Neural progenitor cell (in vitro differentiated cells): ENCODE measurements around the gene LRRN2. TPM values are rescaled to one million over a fixed set of nuclear protein-coding genes. Genes with fewer than 3 reads are reported as not detected.

Source experiments
- DNase-seq: peaks from one replicate; pipeline ENCODE4 v3.0.0-alpha.2; 2016; ENCODE audit warnings: low spot score
- H2AFZ ChIP-seq: fragments of 200-600 bp; sonication (generic); replicated peaks from 2 replicates; pipeline ENCODE4 v1.6.1; 2016; ENCODE audit warnings: antibody characterized with exemption
- H3F3A ChIP-seq: fragments of 200-600 bp; sonication (generic); 2 replicates; pipeline ENCODE4 v1.6.1; 2016; ENCODE audit warnings: antibody characterized with exemption, low read depth
- H3K27ac ChIP-seq: fragments of 200-600 bp; sonication (generic); 2 replicates; pipeline ENCODE4 v1.5.1; 2016; ENCODE audit warnings: mild to moderate bottlenecking
- H3K27me3 ChIP-seq: fragments of 200-600 bp; sonication (generic); 2 replicates; pipeline ENCODE4 v1.6.1; 2016; ENCODE audit warnings: mild to moderate bottlenecking, moderate library complexity
- H3K36me3 ChIP-seq: fragments of 200-600 bp; sonication (generic); 2 replicates; pipeline ENCODE4 v1.5.1; 2016
- H3K4me1 ChIP-seq: fragments of 200-600 bp; sonication (generic); 2 replicates; pipeline ENCODE4 v1.6.1; 2016; ENCODE audit warnings: mixed run types
- H3K4me2 ChIP-seq: fragments of 200-600 bp; sonication (generic); 2 replicates; pipeline ENCODE4 v1.6.1; 2016
- H3K4me3 ChIP-seq: fragments of 200-600 bp; sonication (generic); 2 replicates; pipeline ENCODE4 v1.5.1; 2016
- H3K79me2 ChIP-seq: fragments of 200-600 bp; sonication (generic); 2 replicates; pipeline ENCODE4 v1.6.1; 2016; ENCODE audit warnings: low read depth
- H3K9ac ChIP-seq: fragments of 200-600 bp; sonication (generic); 2 replicates; pipeline ENCODE4 v1.6.1; 2016
- H3K9me3 ChIP-seq: fragments of 200-600 bp; sonication (generic); 2 replicates; pipeline ENCODE4 v1.5.1; 2016; ENCODE audit warnings: low read depth
- H4K20me1 ChIP-seq: fragments of 200-600 bp; sonication (generic); 2 replicates; pipeline ENCODE4 v1.6.1; 2016; ENCODE audit warnings: low read depth
- H3K27ac Mint-ChIP-seq: 3 replicates; pipeline ENCODE4 v1.8.0; 2021; ENCODE audit warnings: mixed read lengths
- H3K27me3 Mint-ChIP-seq: 2 replicates; pipeline ENCODE4 v1.8.0; 2022; ENCODE audit warnings: low read depth, mild to moderate bottlenecking, inconsistent platforms, moderate library complexity, mixed read lengths; ENCODE audit not compliant: insufficient read depth
- H3K36me3 Mint-ChIP-seq: 3 replicates; pipeline ENCODE4 v1.8.0; 2021; ENCODE audit warnings: mixed read lengths
- H3K4me1 Mint-ChIP-seq: 3 replicates; pipeline ENCODE4 v1.8.0; 2021; ENCODE audit warnings: mixed read lengths
- H3K4me3 Mint-ChIP-seq: 3 replicates; pipeline ENCODE4 v1.8.0; 2021; ENCODE audit warnings: mild to moderate bottlenecking, moderate library complexity, mixed read lengths
- H3K9me3 Mint-ChIP-seq: 3 replicates; pipeline ENCODE4 v1.8.0; 2020; ENCODE audit warnings: mixed read lengths
- CTCF ChIP-seq: fragments of 200-600 bp; sonication (generic); IDR thresholded peaks from 2 replicates; pipeline ENCODE4 v1.5.1; 2017; ENCODE audit warnings: antibody characterized with exemption, mild to moderate bottlenecking
- EZH2 ChIP-seq: fragments of 200-600 bp; sonication (generic); IDR thresholded peaks from 2 replicates; pipeline ENCODE4 v1.6.1; 2017; ENCODE audit warnings: antibody characterized with exemption, mild to moderate bottlenecking, moderate library complexity
- EZH2phosphoT487 ChIP-seq: fragments of 200-600 bp; sonication (generic); IDR thresholded peaks from 2 replicates; pipeline ENCODE4 v1.6.1; 2017; ENCODE audit warnings: antibody characterized with exemption
- total RNA-seq: library from RNA; depleted of rRNA; stranded (reverse); fragments of >200 nt; gene quantifications from 2 replicates; pipeline ENCODE4 v1.2.3, GENCODE V29; 2015; ENCODE audit warnings: low replicate concordance

The LRRN2 gene
- total RNA-seq, 1 donor from 2014 or later = 1.9 TPM

GRCh38 chr1:204599098-204599497, 86.4 kb downstream of the LRRN2 start:
- TF ChIP-seq CTCF (no peak), EZH2phosphoT487 (no peak), EZH2 (no peak)
- no peaks in the 10 kb centered on the region for H3K36me3 Mint-ChIP-seq

GRCh38 chr1:204598319-204598969, 87.1 kb downstream of the LRRN2 start:
- no peaks in the 10 kb centered on the region for H3K27me3 ChIP-seq
- H2AFZ ChIP-seq = no peak overlapping the region
- H3K27me3 Mint-ChIP-seq = peaks cover 10% of the 10 kb centered on the region
- H3K4me3 ChIP-seq = no peak overlapping the region
- no peak for DNase-seq
- no peaks in the 10 kb centered on the region for H3F3A ChIP-seq
- H3K79me2 ChIP-seq = no peaks in the 10 kb centered on the region
- no peak overlapping the region for H3K4me3 Mint-ChIP-seq
- H4K20me1 ChIP-seq = no peaks in the 10 kb centered on the region
- no peak overlapping the region for H3K27ac ChIP-seq
- H3K27ac Mint-ChIP-seq = peak overlapping the region; percentile 20
- no peak overlapping the region for H3K9ac ChIP-seq
- H3K4me1 ChIP-seq = peaks cover 3% of the 10 kb centered on the region
- no peaks in the 10 kb centered on the region for H3K9me3 ChIP-seq
- H3K9me3 Mint-ChIP-seq = peaks cover 2% of the 10 kb centered on the region
- no peaks in the 10 kb centered on the region for H3K36me3 Mint-ChIP-seq
- no peaks in the 10 kb centered on the region for H3K36me3 ChIP-seq
- H3K4me2 ChIP-seq = no peak overlapping the region
- H3K4me1 Mint-ChIP-seq = peaks cover 16% of the 10 kb centered on the region
- no peak for TF ChIP-seq CTCF
- no peak for TF ChIP-seq EZH2phosphoT487
- no peak for TF ChIP-seq EZH2

More at GRCh38 chr1:204599098-204599497, 86.4 kb downstream of the LRRN2 start:
- H3K4me3 ChIP-seq = no peak overlapping the region
- H3K4me1 ChIP-seq = peaks cover 3% of the 10 kb centered on the region
- H3F3A ChIP-seq = no peaks in the 10 kb centered on the region
- Mint-ChIP-seq H3K4me1 (peaks cover 16% of the 10 kb centered on the region), H3K27me3 (peaks cover 8% of the 10 kb centered on the region), H3K27ac (peak overlapping the region; percentile 47), H3K9me3 (peaks cover 2% of the 10 kb centered on the region), H3K4me3 (no peak overlapping the region)
- H3K9ac ChIP-seq = no peak overlapping the region
- H3K79me2 ChIP-seq = no peaks in the 10 kb centered on the region
- H3K27ac ChIP-seq = no peak overlapping the region
- no peaks in the 10 kb centered on the region for H3K36me3 ChIP-seq
- H4K20me1 ChIP-seq = no peaks in the 10 kb centered on the region
- no peak overlapping the region for H3K4me2 ChIP-seq
- no peaks in the 10 kb centered on the region for H3K9me3 ChIP-seq
- DNase-seq = no peak
- H2AFZ ChIP-seq = no peak overlapping the region
- H3K27me3 ChIP-seq = no peaks in the 10 kb centered on the region

GRCh38 chr1:204592246-204592948, 93.1 kb downstream of the LRRN2 start:
- Histone ChIP-seq H3K79me2 (no peaks in the 10 kb centered on the region), H3K36me3 (no peaks in the 10 kb centered on the region), H4K20me1 (no peaks in the 10 kb centered on the region), H3K27ac (no peak overlapping the region), H3K4me2 (no peak overlapping the region), H3F3A (no peaks in the 10 kb centered on the region), H3K9me3 (no peaks in the 10 kb centered on the region), H3K4me3 (no peak overlapping the region), H3K4me1 (peaks cover 7% of the 10 kb centered on the region), H3K9ac (no peak overlapping the region), H3K27me3 (no peaks in the 10 kb centered on the region), H2AFZ (peak overlapping the region; percentile 85)
- Mint-ChIP-seq H3K36me3 (no peaks in the 10 kb centered on the region), H3K27ac (no peak overlapping the region), H3K9me3 (no peaks in the 10 kb centered on the region), H3K4me1 (peaks cover 19% of the 10 kb centered on the region), H3K4me3 (no peak overlapping the region), H3K27me3 (peaks cover 11% of the 10 kb centered on the region)
- DNase-seq = no peak
- TF ChIP-seq CTCF = no peak
- TF ChIP-seq EZH2phosphoT487 = no peak
- no peak for TF ChIP-seq EZH2
